ENCODE data around the gene GCKR. TPM values are rescaled to one million over a fixed set of nuclear protein-coding genes. Genes with fewer than 3 reads are reported as not detected.
A peak's percentile ranks its signal among the peaks of the same experiment; 100 is the strongest.

GCKR gene
- total and polyA plus RNA-seq, 2 of the 13 experiments (the other 11 are each of a cell fraction or from before 2014, with no cell fraction given): 15.2 to 48.3 TPM

DNA sequence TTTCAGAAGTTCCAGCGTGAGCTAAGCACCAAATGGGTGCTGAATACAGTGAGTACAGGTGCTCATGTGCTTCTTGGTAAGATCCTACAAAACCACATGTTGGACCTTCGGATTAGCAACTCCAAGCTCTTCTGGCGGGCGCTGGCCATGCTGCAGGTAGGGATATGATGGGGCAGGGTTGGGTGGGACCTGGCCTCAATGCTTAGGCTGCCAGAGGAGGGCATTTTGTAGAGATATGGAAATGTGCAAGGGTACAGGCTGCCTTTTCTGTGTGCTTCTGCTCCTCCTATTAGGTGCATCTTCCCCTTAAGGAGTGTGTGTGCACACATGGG is 22.1 kb downstream of the GCKR start:
- no peak overlapping the region for H3K4me3 ChIP-seq (replicated peaks in 1 of 3; ENCODE audit: insufficient read depth in 1 of 3, low read depth in 2 of 3, low read length in 3 of 3)
- H3K9ac ChIP-seq (ENCODE audit: insufficient read depth, low read depth, low read length): no peak overlapping the region
- BruUV-seq (replicated peaks): no TSS peak
- no peak overlapping the region for H2AFZ ChIP-seq (ENCODE audit: low read length)
- CTCF ChIA-PET (ENCODE audit: low intra/inter-chr PET ratio, low total read pairs): no interaction called here
- no peaks in the 10 kb centered on the region for H4K20me1 ChIP-seq (ENCODE audit: insufficient read depth, low read length)
- H3K79me2 ChIP-seq (ENCODE audit: insufficient read depth, low read length): no peaks in the 10 kb centered on the region
- no peaks in the 10 kb centered on the region for H3K27me3 ChIP-seq (ENCODE audit: control insufficient read depth in 1 of 2, insufficient read depth in 2 of 2, low read length in 2 of 2)
- no peak for DNase-seq (ENCODE audit: low spot score)
- peak overlapping the region; percentile 29 for H3K27ac ChIP-seq (ENCODE audit: extremely low read length, insufficient read depth, low read length)
- no peaks in the 10 kb centered on the region for H3K9me3 ChIP-seq (ENCODE audit: low read length)
- no peak for ATAC-seq
- WGBS (ENCODE audit: low lambda C conversion rate): 78% methylated on average over 4 of the region's 4 CpGs
- intact Hi-C loops (cut with micrococcal nuclease; ENCODE audit: unreplicated experiment): no loop called here
- POLR2A ChIA-PET: interaction anchor here (0.7 to 1.4 kb wide), 2 partner anchors 52 to 231 kb away, joined by 3 read pairs; no protein-coding TSS in a partner anchor
- peaks cover 29% of the 10 kb centered on the region for H3K4me1 ChIP-seq (ENCODE audit: insufficient read depth, low read length)
- FAIRE-seq: no peak
- peak overlapping the region; percentile 8; the same call in 1 of the 2 replicates for H3K4me2 ChIP-seq (ENCODE audit: low read depth, low read length)
- H3K36me3 ChIP-seq (replicated peaks in 1 of 2; ENCODE audit: control insufficient read depth in 1 of 2, insufficient read depth in 2 of 2, low read length in 2 of 2): no peaks in the 10 kb centered on the region
- in situ Hi-C loops (cut with HindIII; ENCODE audit: extremely low pct_ligation_motif_present, low pct_unique_long_range_greater_than_20kb): no loop called here
- TF ChIP-seq, protein P1, sequence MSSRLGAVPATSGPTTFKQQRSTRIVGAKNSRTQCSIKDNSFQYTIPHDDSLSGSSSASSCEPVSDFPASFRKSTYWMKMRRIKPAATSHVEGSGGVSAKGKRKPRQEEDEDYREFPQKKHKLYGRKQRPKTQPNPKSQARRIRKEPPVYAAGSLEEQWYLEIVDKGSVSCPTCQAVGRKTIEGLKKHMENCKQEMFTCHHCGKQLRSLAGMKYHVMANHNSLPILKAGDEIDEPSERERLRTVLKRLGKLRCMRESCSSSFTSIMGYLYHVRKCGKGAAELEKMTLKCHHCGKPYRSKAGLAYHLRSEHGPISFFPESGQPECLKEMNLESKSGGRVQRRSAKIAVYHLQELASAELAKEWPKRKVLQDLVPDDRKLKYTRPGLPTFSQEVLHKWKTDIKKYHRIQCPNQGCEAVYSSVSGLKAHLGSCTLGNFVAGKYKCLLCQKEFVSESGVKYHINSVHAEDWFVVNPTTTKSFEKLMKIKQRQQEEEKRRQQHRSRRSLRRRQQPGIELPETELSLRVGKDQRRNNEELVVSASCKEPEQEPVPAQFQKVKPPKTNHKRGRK (CRISPR knock-in tag; IDR thresholded peaks at IDR 0.05): no peak
- TF ChIP-seq FOXO4 (CRISPR knock-in tag; conservative IDR thresholded peaks at IDR 0.05) (0 out of 2 replicates have a peak, but pooled peaks have one; percentile 8), MNT (IDR thresholded peaks at IDR 0.05) (peak; percentile 54), PHB2 (IDR thresholded peaks at IDR 0.05; ENCODE audit: partially characterized antibody) (no peak), MTF2 (CRISPR knock-in tag; IDR thresholded peaks at IDR 0.05; ENCODE audit: borderline replicate concordance) (no peak), ZBTB4 (CRISPR knock-in tag; IDR thresholded peaks at IDR 0.05; ENCODE audit: borderline replicate concordance) (no peak), ZNF446 (CRISPR knock-in tag; IDR thresholded peaks at IDR 0.05) (no peak), ZNF546 (CRISPR knock-in tag; conservative IDR thresholded peaks at IDR 0.05) (0 out of 2 replicates have a peak, but pooled peaks have one; percentile 56), ZNF569 (CRISPR knock-in tag; IDR thresholded peaks at IDR 0.05; ENCODE audit: borderline replicate concordance) (no peak), AKAP8 (CRISPR knock-in tag; IDR thresholded peaks at IDR 0.05) (no peak), ZNF282 (IDR thresholded peaks at IDR 0.05; ENCODE audit: partially characterized antibody) (no peak), ZSCAN22 (CRISPR knock-in tag; IDR thresholded peaks at IDR 0.05) (no peak), KDM2A (CRISPR knock-in tag; IDR thresholded peaks at IDR 0.05; ENCODE audit: borderline replicate concordance, low read depth) (no peak), XRCC5 (optimal IDR thresholded peaks at IDR 0.05; ENCODE audit: low read length) (no peak), ZNF17 (CRISPR knock-in tag; IDR thresholded peaks at IDR 0.05) (no peak)
- TF ChIP-seq, protein P2, sequence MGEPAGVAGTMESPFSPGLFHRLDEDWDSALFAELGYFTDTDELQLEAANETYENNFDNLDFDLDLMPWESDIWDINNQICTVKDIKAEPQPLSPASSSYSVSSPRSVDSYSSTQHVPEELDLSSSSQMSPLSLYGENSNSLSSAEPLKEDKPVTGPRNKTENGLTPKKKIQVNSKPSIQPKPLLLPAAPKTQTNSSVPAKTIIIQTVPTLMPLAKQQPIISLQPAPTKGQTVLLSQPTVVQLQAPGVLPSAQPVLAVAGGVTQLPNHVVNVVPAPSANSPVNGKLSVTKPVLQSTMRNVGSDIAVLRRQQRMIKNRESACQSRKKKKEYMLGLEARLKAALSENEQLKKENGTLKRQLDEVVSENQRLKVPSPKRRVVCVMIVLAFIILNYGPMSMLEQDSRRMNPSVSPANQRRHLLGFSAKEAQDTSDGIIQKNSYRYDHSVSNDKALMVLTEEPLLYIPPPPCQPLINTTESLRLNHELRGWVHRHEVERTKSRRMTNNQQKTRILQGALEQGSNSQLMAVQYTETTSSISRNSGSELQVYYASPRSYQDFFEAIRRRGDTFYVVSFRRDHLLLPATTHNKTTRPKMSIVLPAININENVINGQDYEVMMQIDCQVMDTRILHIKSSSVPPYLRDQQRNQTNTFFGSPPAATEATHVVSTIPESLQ (CRISPR knock-in tag; conservative IDR thresholded peaks at IDR 0.05): no peak

Measured in HepG2 (cell line).